GM18909 (cell line): ENCODE measurements around the gene ZDHHC8.

Source experiments
- ATAC-seq: cut with Tn5 transposase; IDR thresholded peaks from one replicate; pipeline ENCODE4 v1.9.1; 2021; ENCODE audit warnings: mild to moderate bottlenecking; ENCODE audit not compliant: unreplicated experiment, poor library complexity

ZDHHC8 gene

DNA sequence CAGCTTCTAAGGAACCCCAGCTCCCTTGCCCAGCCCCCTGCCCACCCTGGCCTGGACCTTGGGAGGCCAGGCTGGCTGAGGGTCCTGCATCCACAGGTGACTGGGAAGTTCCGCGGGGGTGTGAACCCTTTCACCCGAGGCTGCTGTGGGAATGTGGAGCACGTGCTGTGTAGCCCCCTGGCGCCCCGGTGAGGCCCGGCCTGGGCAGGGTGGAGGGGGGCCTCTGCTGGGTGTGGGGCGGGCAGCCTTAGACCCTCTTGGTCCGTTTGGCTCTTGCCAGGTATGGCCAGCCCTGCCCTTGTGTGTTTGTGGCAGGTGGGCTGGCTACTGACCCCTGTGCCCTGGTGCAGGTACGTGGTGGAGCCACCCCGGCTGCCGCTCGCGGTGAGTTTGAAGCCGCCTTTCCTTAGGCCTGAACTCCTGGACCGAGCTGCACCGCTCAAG, 8.9 kb downstream of the ZDHHC8 start:
- no peak for ATAC-seq

GRCh38 chr22:20141186-20142077, 9.8 kb downstream of the ZDHHC8 start:
- ATAC-seq, result no peak

- no peak for ATAC-seq
Observed at GRCh38 chr22:20142711-20143621, 11.4 kb downstream of the ZDHHC8 start.

DNA sequence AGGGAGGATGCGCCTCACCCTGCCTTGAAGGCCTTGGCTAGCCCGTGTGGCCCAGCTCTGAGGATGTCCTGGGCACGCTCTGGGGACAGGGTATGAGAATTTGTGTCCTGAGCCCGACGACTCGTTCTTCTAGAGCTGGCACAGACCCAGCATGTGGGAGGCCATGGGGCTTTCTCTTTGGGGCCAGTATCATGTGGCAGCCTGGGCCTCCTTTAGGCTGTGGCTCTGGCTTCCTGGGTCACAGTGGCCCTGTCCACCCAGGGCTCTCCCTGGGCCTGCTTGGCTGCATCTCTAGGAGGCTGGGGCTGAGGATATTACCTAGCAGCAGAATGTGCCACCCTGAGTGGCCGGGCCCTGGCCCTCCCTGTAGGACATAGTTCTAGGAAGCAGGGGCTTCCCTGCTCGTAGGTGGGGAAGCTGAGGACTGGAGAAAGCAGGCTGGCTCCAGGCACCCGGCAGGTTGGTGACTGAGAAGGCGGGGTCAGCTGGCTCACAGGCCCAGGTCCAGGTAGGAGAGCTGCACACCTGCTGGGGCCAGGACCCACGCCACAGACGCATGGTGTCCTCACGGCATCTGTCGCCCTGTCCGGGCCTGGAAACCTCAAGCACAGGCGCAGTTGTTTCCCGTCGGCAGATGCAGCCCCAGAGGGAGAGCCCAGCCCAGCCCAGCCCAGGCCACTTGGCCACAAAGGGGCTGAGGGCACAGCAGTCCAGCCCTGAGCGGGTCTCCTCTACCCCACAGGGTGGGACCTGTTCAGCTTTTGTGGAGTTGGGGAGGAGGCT, 12.5 kb downstream of the ZDHHC8 start:
- ATAC-seq, result no peak

- ATAC-seq, result no peak
Observed at GRCh38 chr22:20145206-20145831, 13.7 kb downstream of the ZDHHC8 start.

- no peak for ATAC-seq
Observed at GRCh38 chr22:20145832-20146223, 14.2 kb downstream of the ZDHHC8 start.

- no peak for ATAC-seq
Observed at GRCh38 chr22:20146777-20147176, 15.2 kb downstream of the ZDHHC8 start.

GRCh38 chr22:20147237-20147988, 15.8 kb downstream of the ZDHHC8 start:
- no peak for ATAC-seq

DNA sequence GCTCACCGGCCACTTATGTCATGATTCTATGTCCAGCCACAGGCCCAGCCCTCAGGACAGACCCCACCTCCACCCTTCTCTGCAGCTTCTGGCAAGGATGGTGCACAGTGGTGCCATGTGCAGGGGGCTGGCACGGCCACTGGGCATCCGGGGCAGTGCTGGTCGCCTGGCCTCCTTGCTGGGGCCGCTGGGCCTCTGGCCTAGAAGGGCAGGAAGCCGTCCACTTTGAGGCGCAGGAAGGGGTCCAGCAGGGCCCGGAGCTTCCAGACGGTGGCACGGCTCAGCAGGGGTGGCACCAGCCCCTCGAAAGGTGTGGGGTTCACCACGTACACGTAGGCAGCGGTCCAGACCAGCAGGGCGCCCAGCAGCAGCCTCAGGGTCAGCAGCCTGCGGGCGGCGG, 16.8 kb downstream of the ZDHHC8 start:
- ATAC-seq, result no peak

- ATAC-seq, result no peak
Observed at GRCh38 chr22:20149257-20150250, 17.9 kb downstream of the ZDHHC8 start.

- no peak for ATAC-seq
Observed at GRCh38 chr22:20150381-20151275, 19.0 kb downstream of the ZDHHC8 start, which contains the start of gene CCDC188. CCDC188 (minus strand) TSS chr22:20151055; CDS start chr22:20150986, 69 bp downstream.

DNA sequence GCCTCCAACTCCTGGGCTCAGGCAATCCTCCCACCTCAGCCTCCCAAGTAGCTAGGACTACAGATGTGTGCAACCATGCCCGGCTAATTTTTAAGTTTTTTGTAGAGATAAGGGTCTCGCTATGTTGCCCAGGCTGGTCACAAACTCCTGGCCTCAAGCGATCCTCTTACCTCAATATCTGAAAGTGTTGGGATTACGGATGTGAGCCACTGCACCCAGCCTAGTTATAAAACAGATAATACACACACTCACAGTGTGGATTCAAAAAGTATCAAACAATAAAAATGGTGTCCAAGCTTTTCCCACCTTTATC, 19.6 kb downstream of the ZDHHC8 start:
- no peak for ATAC-seq

DNA sequence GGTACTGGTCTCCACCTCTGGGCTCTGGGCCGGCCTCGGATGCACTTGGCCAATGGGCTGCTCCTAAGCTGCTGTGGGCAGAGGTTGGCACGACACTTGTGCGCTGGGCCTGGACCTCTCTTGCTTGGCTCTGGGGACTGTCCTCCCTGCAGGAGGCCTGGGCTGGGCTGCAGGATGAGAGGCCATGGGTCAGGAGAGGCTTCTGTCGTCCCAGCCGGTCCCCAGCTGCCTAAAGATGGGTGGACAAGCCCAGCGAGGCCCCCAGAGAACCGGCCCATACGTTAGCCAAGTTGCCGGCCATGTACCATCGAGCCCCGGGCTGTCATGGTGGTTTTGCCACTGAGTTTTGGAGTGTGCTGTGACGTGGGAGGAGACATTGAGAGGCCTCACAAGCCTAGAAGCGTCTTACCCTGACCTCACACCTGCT, 20.9 kb downstream of the ZDHHC8 start:
- ATAC-seq, result no peak

DNA sequence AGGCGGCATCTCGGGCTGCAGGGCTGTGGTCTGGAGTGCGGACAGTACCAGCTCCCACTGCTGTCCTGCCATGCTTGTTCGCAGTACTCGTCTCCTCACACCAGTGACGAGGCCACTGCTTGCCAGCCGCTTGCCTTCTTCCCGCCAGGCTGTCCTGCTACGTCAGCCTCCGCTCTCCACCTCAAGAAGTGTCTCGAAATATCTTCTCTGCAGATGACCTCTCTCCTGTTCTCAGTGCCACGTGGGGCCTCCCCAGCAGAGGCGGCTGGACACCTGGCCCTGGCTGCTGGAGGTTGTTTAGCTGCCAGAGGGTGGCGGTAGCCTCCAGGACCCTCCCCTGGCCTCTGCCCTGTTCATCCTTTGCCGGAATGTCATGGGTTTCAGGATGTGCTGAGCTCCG, 22.3 kb downstream of the ZDHHC8 start:
- ATAC-seq, result no peak

- ATAC-seq, result no peak
Observed at GRCh38 chr22:20154602-20155187, 23.1 kb downstream of the ZDHHC8 start.

DNA sequence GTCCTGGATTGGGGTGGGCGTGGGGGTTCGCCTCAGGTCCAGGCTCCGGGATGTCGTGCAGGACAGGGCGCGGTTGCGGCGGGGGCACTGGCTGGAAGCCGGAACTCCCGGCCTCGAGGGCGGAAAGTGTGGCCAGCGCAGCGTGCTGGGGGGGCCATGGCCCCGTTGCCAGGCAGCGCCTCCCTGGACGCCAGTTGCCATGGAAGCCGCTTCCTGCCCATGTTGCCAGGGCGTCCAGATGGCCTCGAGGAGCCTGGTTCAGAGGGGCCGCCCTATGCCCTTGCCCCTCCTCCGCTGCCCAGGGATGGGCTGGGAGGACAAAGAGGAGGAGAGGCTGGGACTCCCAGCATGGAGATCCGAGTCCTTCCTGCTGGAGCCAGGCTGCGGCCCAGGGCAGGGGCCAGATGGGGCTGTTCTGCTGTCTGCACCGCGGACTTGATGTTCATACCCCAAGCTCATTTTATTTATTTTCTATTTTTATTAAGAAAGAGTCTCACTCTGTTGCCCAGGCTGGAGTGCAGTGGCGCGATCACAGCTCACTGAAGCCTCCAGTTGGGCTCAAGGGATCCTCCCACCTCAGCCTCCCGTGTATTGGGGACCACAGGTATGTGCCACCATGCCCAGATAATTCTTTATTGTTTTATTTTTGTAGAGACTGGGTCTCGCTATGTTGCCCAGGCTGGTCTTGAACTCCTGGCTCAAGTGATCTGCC, 23.9 kb downstream of the ZDHHC8 start:
- no peak for ATAC-seq
